ENCODE measurements around the gene TAF4.
A peak's percentile ranks its signal among the peaks of the same experiment; 100 is the strongest.

TAF4 gene

DNA sequence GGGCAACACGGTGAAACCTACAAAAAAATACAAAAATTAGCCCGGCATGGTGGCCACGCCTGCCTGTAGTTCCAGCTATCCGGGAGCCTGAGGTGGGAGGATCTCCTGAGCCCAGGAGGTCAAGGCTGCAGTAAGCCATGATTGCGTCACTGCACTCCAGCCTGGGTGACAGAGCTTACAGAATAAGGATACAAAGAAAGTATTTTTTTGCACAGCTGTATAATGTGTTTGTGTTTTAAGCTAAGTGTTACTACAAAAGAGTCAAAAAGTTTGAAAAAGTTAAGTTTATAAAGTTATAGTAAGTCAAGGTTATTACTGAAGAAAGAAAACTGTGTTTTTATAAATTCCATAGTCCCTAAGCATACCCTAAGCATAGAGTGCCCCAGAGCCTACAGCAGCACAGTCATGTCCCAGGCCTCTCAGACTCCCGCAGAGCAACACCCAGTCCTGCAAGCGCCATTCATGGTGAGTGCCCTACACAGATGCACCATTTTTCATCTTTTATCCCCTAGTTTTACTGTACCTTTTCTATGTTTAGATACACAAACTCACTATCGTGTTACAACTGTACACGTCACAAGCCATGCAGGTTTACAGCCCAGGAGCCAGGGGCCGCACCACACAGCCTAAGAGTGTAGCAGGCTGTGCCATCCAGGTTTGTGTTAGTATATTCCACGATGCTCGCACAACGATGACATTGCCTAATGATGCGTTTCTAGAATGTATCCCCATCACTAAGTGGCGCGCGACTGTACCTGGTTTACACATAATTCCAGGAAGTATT is 22.4 kb downstream of the TAF4 start (continued):
- TF ChIP-seq ZNF311 (tag by site-specific recombination; IDR thresholded peaks at IDR 0.05; ENCODE audit: borderline replicate concordance) (no peak), ZNF548 (tag by site-specific recombination; IDR thresholded peaks at IDR 0.05) (no peak), IKZF3 (tag by site-specific recombination; IDR thresholded peaks at IDR 0.05) (peak; percentile 21; the same call in 1 of the 2 replicates), ZNF423 (tag by site-specific recombination; IDR thresholded peaks at IDR 0.05) (no peak), ZNF707 (tag by site-specific recombination; IDR thresholded peaks at IDR 0.05) (no peak), ZNF768 (tag by site-specific recombination; IDR thresholded peaks at IDR 0.05) (no peak), ZBTB17 (tag by site-specific recombination; IDR thresholded peaks at IDR 0.05) (0 out of 2 replicates have a peak, but pooled peaks have one; percentile 23), ZNF610 (tag by site-specific recombination; IDR thresholded peaks at IDR 0.05; ENCODE audit: borderline replicate concordance) (no peak), GLIS2 (tag by site-specific recombination; IDR thresholded peaks at IDR 0.05) (peak; percentile 52; the same call in 1 of the 2 replicates), ZNF24 (tag by site-specific recombination; IDR thresholded peaks at IDR 0.05) (no peak), ZIC2 (tag by site-specific recombination; IDR thresholded peaks at IDR 0.05) (peak; percentile 61), HOXA7 (CRISPR knock-in tag; IDR thresholded peaks at IDR 0.05; ENCODE audit: borderline replicate concordance) (no peak), ZNF114 (tag by site-specific recombination; IDR thresholded peaks at IDR 0.05) (no peak), ZNF366 (tag by site-specific recombination; conservative IDR thresholded peaks at IDR 0.05) (no peak), ZNF677 (tag by site-specific recombination; IDR thresholded peaks at IDR 0.05) (no peak), OVOL3 (tag by site-specific recombination; IDR thresholded peaks at IDR 0.05) (no peak), ZNF658 (tag by site-specific recombination; IDR thresholded peaks at IDR 0.05) (no peak), ZFP69B (tag by site-specific recombination; IDR thresholded peaks at IDR 0.05) (no peak), ZNF211 (tag by site-specific recombination; IDR thresholded peaks at IDR 0.05; ENCODE audit: low read depth) (no peak), OSR2 (tag by site-specific recombination; IDR thresholded peaks at IDR 0.05) (no peak), ZBTB48 (tag by site-specific recombination; IDR thresholded peaks at IDR 0.05) (peak; percentile 87), REPIN1 (tag by site-specific recombination; IDR thresholded peaks at IDR 0.05; ENCODE audit: low read depth) (no peak)
- TF ChIP-seq, protein P1, sequence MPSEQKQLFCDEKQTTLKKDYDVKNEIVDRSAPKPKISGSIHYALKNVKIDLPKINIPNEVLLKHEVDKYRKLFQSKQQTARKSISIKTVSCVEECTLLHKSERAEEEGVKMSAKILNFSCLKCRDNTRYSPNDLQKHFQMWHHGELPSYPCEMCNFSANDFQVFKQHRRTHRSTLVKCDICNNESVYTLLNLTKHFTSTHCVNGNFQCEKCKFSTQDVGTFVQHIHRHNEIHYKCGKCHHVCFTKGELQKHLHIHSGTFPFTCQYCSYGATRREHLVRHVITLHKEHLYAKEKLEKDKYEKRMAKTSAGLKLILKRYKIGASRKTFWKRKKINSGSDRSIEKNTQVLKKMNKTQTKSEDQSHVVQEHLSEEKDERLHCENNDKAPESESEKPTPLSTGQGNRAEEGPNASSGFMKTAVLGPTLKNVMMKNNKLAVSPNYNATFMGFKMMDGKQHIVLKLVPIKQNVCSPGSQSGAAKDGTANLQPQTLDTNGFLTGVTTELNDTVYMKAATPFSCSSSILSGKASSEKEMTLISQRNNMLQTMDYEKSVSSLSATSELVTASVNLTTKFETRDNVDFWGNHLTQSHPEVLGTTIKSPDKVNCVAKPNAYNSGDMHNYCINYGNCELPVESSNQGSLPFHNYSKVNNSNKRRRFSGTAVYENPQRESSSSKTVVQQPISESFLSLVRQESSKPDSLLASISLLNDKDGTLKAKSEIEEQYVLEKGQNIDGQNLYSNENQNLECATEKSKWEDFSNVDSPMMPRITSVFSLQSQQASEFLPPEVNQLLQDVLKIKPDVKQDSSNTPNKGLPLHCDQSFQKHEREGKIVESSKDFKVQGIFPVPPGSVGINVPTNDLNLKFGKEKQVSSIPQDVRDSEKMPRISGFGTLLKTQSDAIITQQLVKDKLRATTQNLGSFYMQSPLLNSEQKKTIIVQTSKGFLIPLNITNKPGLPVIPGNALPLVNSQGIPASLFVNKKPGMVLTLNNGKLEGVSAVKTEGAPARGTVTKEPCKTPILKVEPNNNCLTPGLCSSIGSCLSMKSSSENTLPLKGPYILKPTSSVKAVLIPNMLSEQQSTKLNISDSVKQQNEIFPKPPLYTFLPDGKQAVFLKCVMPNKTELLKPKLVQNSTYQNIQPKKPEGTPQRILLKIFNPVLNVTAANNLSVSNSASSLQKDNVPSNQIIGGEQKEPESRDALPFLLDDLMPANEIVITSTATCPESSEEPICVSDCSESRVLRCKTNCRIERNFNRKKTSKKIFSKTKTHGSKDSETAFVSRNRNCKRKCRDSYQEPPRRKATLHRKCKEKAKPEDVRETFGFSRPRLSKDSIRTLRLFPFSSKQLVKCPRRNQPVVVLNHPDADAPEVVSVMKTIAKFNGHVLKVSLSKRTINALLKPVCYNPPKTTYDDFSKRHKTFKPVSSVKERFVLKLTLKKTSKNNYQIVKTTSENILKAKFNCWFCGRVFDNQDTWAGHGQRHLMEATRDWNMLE (tag by site-specific recombination; conservative IDR thresholded peaks at IDR 0.05; ENCODE audit: low read depth), result no peak
- TF ChIP-seq, protein P2, sequence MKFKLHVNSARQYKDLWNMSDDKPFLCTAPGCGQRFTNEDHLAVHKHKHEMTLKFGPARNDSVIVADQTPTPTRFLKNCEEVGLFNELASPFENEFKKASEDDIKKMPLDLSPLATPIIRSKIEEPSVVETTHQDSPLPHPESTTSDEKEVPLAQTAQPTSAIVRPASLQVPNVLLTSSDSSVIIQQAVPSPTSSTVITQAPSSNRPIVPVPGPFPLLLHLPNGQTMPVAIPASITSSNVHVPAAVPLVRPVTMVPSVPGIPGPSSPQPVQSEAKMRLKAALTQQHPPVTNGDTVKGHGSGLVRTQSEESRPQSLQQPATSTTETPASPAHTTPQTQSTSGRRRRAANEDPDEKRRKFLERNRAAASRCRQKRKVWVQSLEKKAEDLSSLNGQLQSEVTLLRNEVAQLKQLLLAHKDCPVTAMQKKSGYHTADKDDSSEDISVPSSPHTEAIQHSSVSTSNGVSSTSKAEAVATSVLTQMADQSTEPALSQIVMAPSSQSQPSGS (tag by site-specific recombination; IDR thresholded peaks at IDR 0.05; ENCODE audit: low read depth), result 0 out of 2 replicates have a peak, but pooled peaks have one; percentile 33
- TF ChIP-seq, protein P3, sequence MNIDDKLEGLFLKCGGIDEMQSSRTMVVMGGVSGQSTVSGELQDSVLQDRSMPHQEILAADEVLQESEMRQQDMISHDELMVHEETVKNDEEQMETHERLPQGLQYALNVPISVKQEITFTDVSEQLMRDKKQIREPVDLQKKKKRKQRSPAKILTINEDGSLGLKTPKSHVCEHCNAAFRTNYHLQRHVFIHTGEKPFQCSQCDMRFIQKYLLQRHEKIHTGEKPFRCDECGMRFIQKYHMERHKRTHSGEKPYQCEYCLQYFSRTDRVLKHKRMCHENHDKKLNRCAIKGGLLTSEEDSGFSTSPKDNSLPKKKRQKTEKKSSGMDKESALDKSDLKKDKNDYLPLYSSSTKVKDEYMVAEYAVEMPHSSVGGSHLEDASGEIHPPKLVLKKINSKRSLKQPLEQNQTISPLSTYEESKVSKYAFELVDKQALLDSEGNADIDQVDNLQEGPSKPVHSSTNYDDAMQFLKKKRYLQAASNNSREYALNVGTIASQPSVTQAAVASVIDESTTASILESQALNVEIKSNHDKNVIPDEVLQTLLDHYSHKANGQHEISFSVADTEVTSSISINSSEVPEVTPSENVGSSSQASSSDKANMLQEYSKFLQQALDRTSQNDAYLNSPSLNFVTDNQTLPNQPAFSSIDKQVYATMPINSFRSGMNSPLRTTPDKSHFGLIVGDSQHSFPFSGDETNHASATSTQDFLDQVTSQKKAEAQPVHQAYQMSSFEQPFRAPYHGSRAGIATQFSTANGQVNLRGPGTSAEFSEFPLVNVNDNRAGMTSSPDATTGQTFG (tag by site-specific recombination; IDR thresholded peaks at IDR 0.05; ENCODE audit: borderline replicate concordance), result no peak

All from HEK293 (cell line).